OCI-LY1 (cell line): ENCODE measurements around the gene PHF2.

Source experiments
- EZH2 ChIP-seq: fragments of 200-600 bp; sonication (generic), shearing (Covaris generic); IDR thresholded peaks from 2 replicates; pipeline ENCODE4 v1.8.0; 2017; ENCODE audit warnings: borderline replicate concordance, mixed run types, mild to moderate bottlenecking, antibody characterized with exemption, low read length, moderate library complexity, mixed read lengths
- TF ChIP-seq, protein P1 (sequence below): fragments of 200-600 bp; sonication (generic), shearing (Covaris generic); IDR thresholded peaks from 2 replicates; pipeline ENCODE4 v1.5.1; 2017; ENCODE audit warnings: mild to moderate bottlenecking, antibody characterized with exemption, low read length, moderate library complexity, mixed read lengths

DNA sequence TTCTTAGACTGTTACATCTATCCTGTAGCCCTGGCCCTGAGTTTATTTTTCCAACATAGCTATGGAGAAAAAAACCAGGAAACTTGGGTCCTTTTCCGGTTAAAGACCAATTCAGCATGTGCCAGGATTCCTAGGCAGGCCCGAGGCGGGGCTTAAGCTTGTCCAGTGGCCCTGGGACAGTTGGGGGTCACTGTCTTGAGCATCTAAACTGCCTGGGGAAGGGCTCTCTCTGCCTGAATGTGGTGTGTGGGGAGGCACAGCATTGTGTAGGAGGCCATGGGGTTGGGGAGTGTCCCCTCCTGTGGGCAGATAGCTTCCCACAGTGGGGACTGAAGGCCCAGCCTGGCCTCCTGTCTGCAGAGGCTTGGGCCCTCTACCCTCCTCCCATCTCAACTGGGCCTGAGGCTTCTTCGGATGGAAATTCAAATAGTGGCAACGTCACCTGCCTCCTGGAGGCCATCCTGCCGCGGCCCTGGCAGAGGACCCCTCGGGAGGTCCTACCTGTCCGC lies 88.8 kb downstream of the PHF2 start:
- TF ChIP-seq, protein P1, sequence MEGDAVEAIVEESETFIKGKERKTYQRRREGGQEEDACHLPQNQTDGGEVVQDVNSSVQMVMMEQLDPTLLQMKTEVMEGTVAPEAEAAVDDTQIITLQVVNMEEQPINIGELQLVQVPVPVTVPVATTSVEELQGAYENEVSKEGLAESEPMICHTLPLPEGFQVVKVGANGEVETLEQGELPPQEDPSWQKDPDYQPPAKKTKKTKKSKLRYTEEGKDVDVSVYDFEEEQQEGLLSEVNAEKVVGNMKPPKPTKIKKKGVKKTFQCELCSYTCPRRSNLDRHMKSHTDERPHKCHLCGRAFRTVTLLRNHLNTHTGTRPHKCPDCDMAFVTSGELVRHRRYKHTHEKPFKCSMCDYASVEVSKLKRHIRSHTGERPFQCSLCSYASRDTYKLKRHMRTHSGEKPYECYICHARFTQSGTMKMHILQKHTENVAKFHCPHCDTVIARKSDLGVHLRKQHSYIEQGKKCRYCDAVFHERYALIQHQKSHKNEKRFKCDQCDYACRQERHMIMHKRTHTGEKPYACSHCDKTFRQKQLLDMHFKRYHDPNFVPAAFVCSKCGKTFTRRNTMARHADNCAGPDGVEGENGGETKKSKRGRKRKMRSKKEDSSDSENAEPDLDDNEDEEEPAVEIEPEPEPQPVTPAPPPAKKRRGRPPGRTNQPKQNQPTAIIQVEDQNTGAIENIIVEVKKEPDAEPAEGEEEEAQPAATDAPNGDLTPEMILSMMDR: no peak
- TF ChIP-seq EZH2: no peak
